Coronary artery (tissue), 2 donors: ENCODE results near the gene PDE11A.

ENCODE experiments used
- DNase-seq: peaks from one replicate; pipeline ENCODE4 v3.0.0-alpha.2; 2017; ENCODE audit warnings: low spot score
- H3K27ac ChIP-seq, 2 donors: fragments of 200-600 bp; sonication (generic); one replicate each; pipeline ENCODE4 v1.5.1; 2016 to 2019
- H3K4me3 ChIP-seq: fragments of 200-600 bp; sonication (generic); 2 replicates; pipeline ENCODE4 v1.5.1; 2016; ENCODE audit warnings: mild to moderate bottlenecking, moderate library complexity
- CTCF ChIP-seq: fragments of 200-600 bp; sonication (generic); IDR thresholded peaks from one replicate; pipeline ENCODE4 v1.5.1; 2019; ENCODE audit warnings: antibody characterized with exemption

PDE11A gene

GRCh38 chr2:177733322-177733855 lies 339.2 kb downstream of the PDE11A start:
- DNase-seq, result no peak
- H3K4me3 ChIP-seq, result no peak overlapping the region
- TF ChIP-seq CTCF, result no peak
- H3K27ac ChIP-seq, result no peak overlapping the region

- no peak overlapping the region for H3K4me3 ChIP-seq
- DNase-seq, result no peak
- TF ChIP-seq CTCF, result no peak
- no peak overlapping the region for H3K27ac ChIP-seq
Observed at GRCh38 chr2:177731384-177731783, 341.2 kb downstream of the PDE11A start.

GRCh38 chr2:177730792-177731191 lies 341.8 kb downstream of the PDE11A start:
- H3K27ac ChIP-seq, result no peak overlapping the region
- TF ChIP-seq CTCF, result no peak
- no peak for DNase-seq
- no peak overlapping the region for H3K4me3 ChIP-seq

GRCh38 chr2:177730363-177730762 lies 342.2 kb downstream of the PDE11A start:
- no peak for TF ChIP-seq CTCF
- DNase-seq, result no peak

GRCh38 chr2:177728920-177729319 lies 343.7 kb downstream of the PDE11A start:
- no peak overlapping the region for H3K27ac ChIP-seq
- TF ChIP-seq CTCF, result no peak
- DNase-seq, result no peak
- H3K4me3 ChIP-seq, result no peak overlapping the region

More at GRCh38 chr2:177730363-177730762, 342.2 kb downstream of the PDE11A start:
- no peak overlapping the region for H3K4me3 ChIP-seq
- no peak overlapping the region for H3K27ac ChIP-seq

GRCh38 chr2:177728399-177728765 lies 344.2 kb downstream of the PDE11A start:
- DNase-seq, result no peak
- TF ChIP-seq CTCF, result no peak
- H3K27ac ChIP-seq, result no peak overlapping the region
- no peak overlapping the region for H3K4me3 ChIP-seq

- Histone ChIP-seq H3K27ac (no peak overlapping the region), H3K4me3 (no peak overlapping the region)
- no peak for DNase-seq
- TF ChIP-seq CTCF, result no peak
Observed at GRCh38 chr2:177727577-177728398, 344.8 kb downstream of the PDE11A start.
